Endothelial cell of umbilical vein (primary cell): ENCODE data around the gene HYAL1. TPM values are rescaled to one million over a fixed set of nuclear protein-coding genes. Genes with fewer than 3 reads are reported as not detected.

Experiments
- BruUV-seq: library from RNA; stranded (reverse); fragments of 400-500 nt; replicated peaks from 2 replicates; lab custom pipeline; 2021; lab: Mats Ljungman, UMichigan
- CTCF ChIA-PET: fragments of 300-600, 350-600 bp; sonication (Branson Sonifier 250); formaldehyde crosslinking; loops from one replicate; lab custom pipeline; 2021; ENCODE audit warnings: antibody characterized with exemption, inconsistent platforms; lab: Charles Lee
- POLR2A ChIA-PET: fragments of 300-600, 350-600 bp; sonication (Branson Sonifier 250); formaldehyde crosslinking; loops from one replicate; lab custom pipeline; 2021; ENCODE audit warnings: antibody characterized with exemption, inconsistent platforms; lab: Charles Lee
- DNase-seq: peaks from one replicate; pipeline ENCODE4 v3.0.0-alpha.2; 2011; ENCODE audit warnings: low read depth, low spot score
- FAIRE-seq: peaks from 2 replicates; lab custom pipeline; 2011; peaks lifted over from hg19 to GRCh38; lab: Jason Lieb, UNC
- H2AFZ ChIP-seq: 2 replicates; pipeline ENCODE4 v1.6.0; 2012; ENCODE audit warnings: low read depth, low read length, control low read depth, inconsistent platforms
- H3K27ac ChIP-seq: 2 replicates; pipeline ENCODE4 v1.5.1; 2011; ENCODE audit warnings: low read depth, mild to moderate bottlenecking, control low read depth, low read length, moderate library complexity; ENCODE audit not compliant: insufficient read depth
- H3K27me3 ChIP-seq, 2 experiments: 2 replicates each; pipeline versions ENCODE4 v1.6.0 to v1.6.1; 2011; ENCODE audit warnings: low read length in 2 of 2, mixed read lengths in 1 of 2; ENCODE audit not compliant: control insufficient read depth in 2 of 2, insufficient read depth in 2 of 2
- H3K36me3 ChIP-seq, 2 experiments: 2 replicates in 1 of 2; 3 replicates in 1 of 2; pipeline ENCODE4 v1.5.1; 2011; ENCODE audit warnings: low read length in 2 of 2, mild to moderate bottlenecking in 1 of 2, moderate library complexity in 1 of 2; ENCODE audit not compliant: control insufficient read depth in 2 of 2, insufficient read depth in 2 of 2; ENCODE audit errors: extremely low read depth in 1 of 2
- H3K4me1 ChIP-seq: 3 replicates; pipeline ENCODE4 v1.5.1; 2011; ENCODE audit warnings: mild to moderate bottlenecking, low read length; ENCODE audit not compliant: control insufficient read depth, insufficient read depth; ENCODE audit errors: extremely low read depth
- H3K4me2 ChIP-seq: 2 replicates; pipeline ENCODE4 v1.6.1; 2011; ENCODE audit warnings: low read length, control low read depth, mixed read lengths; ENCODE audit not compliant: insufficient read depth
- H3K4me3 ChIP-seq, 3 experiments: fragments of 200-600 bp in 1 of 3; sonication (generic), shearing (Covaris generic) in 1 of 3; replicated peaks in 1 of 3; 2 replicates each; pipeline ENCODE4 v1.5.1; 2011 to 2016; ENCODE audit warnings: control low read depth in 3 of 3, low read length in 3 of 3, mild to moderate bottlenecking in 2 of 3, inconsistent platforms in 1 of 3, low read depth in 1 of 3, moderate library complexity in 1 of 3; ENCODE audit not compliant: insufficient read depth in 1 of 3
- H3K79me2 ChIP-seq: 2 replicates; pipeline ENCODE4 v1.6.0; 2012; ENCODE audit warnings: low read length, inconsistent platforms; ENCODE audit not compliant: control insufficient read depth, insufficient read depth
- H3K9ac ChIP-seq: replicated peaks from 2 replicates; pipeline ENCODE3; 2011; ENCODE audit warnings: low read length, control low read depth; ENCODE audit not compliant: insufficient read depth; ENCODE audit errors: extremely low read depth
- H3K9me1 ChIP-seq: replicated peaks from 3 replicates; pipeline ENCODE4 v1.6.0; 2011; ENCODE audit warnings: mild to moderate bottlenecking, low read length; ENCODE audit not compliant: control insufficient read depth, insufficient read depth; ENCODE audit errors: extremely low read depth
- H3K9me3 ChIP-seq: replicated peaks from 2 replicates; pipeline ENCODE4 v1.5.1; 2012; ENCODE audit warnings: low read length, inconsistent platforms; ENCODE audit not compliant: control insufficient read depth, insufficient read depth
- H4K20me1 ChIP-seq: replicated peaks from 2 replicates; pipeline ENCODE3; 2011; ENCODE audit warnings: mild to moderate bottlenecking, low read length; ENCODE audit not compliant: control insufficient read depth, insufficient read depth; ENCODE audit errors: extremely low read depth
- EZH2 ChIP-seq: IDR thresholded peaks from 2 replicates; pipeline ENCODE4 v1.6.1; 2012; ENCODE audit warnings: borderline replicate concordance, low read depth, mild to moderate bottlenecking, moderate library complexity, low read length, inconsistent platforms; ENCODE audit not compliant: severe bottlenecking
- FOS ChIP-seq: IDR thresholded peaks from 2 replicates; pipeline ENCODE4 v1.6.1; 2011; ENCODE audit warnings: mild to moderate bottlenecking, low read length, moderate library complexity, borderline replicate concordance; ENCODE audit not compliant: insufficient read depth
- GATA2 ChIP-seq: IDR thresholded peaks from 2 replicates; pipeline ENCODE4 v1.7.0; 2011; ENCODE audit warnings: low read depth, mild to moderate bottlenecking, moderate library complexity, mixed read lengths, low read length; ENCODE audit not compliant: insufficient read length, insufficient read depth
- JUN ChIP-seq: IDR thresholded peaks from 2 replicates; pipeline ENCODE4 v1.6.1; 2011; ENCODE audit warnings: borderline replicate concordance, low read depth; ENCODE audit not compliant: insufficient read length, insufficient read depth
- MYC ChIP-seq: IDR thresholded peaks from one replicate; pipeline ENCODE4 v1.6.1; 2011; ENCODE audit warnings: mild to moderate bottlenecking, low read depth, low read length
- POLR2A ChIP-seq: IDR thresholded peaks from 2 replicates; pipeline ENCODE4 v1.6.1; 2012; ENCODE audit warnings: low read depth, mild to moderate bottlenecking, control low read depth, low read length
- POLR2AphosphoS5 ChIP-seq: IDR thresholded peaks from 2 replicates; pipeline ENCODE4 v1.6.1; 2012; ENCODE audit warnings: low read depth, mild to moderate bottlenecking, control low read depth, low read length, moderate library complexity; ENCODE audit not compliant: insufficient read depth
- dilution Hi-C: fragments of 300-500 bp; cut with MboI; formaldehyde crosslinking; loops from one replicate; pipeline ENCODE4 v1.15.0; 2019; ENCODE audit warnings: low sequenced_read_pairs; ENCODE audit not compliant: extremely low pct_ligation_motif_present
- intact Hi-C: fragments of 100-400 bp; cut with micrococcal nuclease; formaldehyde crosslinking; loops from one replicate; pipeline ENCODE4 v1.10.0; 2022
- polyA plus RNA-seq, 4 experiments: library from polyadenylated mRNA; depleted of rRNA in 3 of 4; stranded (reverse) in 3 of 4; unstranded in 1 of 4; fragments of >200 nt; gene quantifications; 2 replicates each; pipeline versions ENCODE4 v1.2.1 to v1.2.3, GENCODE V29; 2011 to 2012; ENCODE audit warnings: missing spikeins in 1 of 4
- total RNA-seq: library from RNA; stranded (reverse); gene quantifications from 2 replicates; pipeline ENCODE4 v1.2.3, GENCODE V29; 2021
- TF ChIP-seq, protein P1 (sequence below): IDR thresholded peaks from 2 replicates; pipeline ENCODE4 v1.6.1; 2011; ENCODE audit not compliant: insufficient read depth, insufficient read length
- TF ChIP-seq, protein P2 (sequence below), 2 donors: IDR thresholded peaks; 1 replicate in 1 of 2; 2 replicates in 1 of 2; pipeline ENCODE4 v1.5.1; 2011; ENCODE audit warnings: low read length in 2 of 2, mild to moderate bottlenecking in 2 of 2, moderate library complexity in 2 of 2, control low read depth in 1 of 2, inconsistent platforms in 1 of 2, low read depth in 1 of 2; ENCODE audit not compliant: insufficient read depth in 1 of 2; ENCODE audit errors: extremely low read depth in 1 of 2

The HYAL1 gene
- total and polyA plus RNA-seq, 2 donors (not counting 3 experiments of a cell fraction or from before 2014, with no cell fraction given): 2.2 to 3.3 TPM

DNA sequence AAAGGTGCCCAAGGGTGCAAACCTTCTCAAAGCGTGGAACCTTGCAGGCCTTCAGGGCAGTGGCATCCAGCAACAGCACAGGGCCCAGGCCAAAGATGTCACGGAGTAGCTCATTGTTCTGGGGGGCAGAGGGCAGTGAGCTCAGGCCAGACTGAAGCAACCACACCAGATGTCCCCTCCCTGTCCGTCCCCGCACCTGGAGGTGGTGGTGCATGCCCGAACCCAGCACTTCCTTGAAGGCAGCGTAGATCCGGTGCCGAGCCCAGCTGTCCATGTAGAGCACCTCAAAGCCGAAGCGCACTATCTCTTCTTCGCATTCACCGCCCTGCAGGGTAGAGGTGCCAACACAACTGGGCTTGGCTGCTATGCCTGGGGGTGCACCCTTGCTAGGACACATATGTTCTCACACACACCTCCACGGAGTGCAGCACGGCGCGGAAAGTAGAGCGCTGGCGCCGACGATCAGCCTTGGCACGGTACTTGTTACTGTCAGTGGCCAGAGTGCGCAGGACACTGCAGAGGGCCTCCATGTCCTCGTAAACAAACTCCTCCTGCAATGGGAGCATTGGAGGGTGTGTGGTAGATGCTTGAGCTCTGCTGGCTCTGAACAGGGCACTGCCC, 14.9 kb downstream of the HYAL1 start:
- BruUV-seq: no TSS peak
- CTCF ChIA-PET: interaction anchor here (0.8 kb wide), 1 partner anchor 9 kb away, joined by 3 read pairs; no protein-coding TSS in a partner anchor
- Histone ChIP-seq H3K79me2 (peaks cover 27% of the 10 kb centered on the region), H3K9ac (no peak overlapping the region), H3K9me3 (no peaks in the 10 kb centered on the region), H3K27me3 (no peaks in the 10 kb centered on the region), H3K9me1 (no peaks in the 10 kb centered on the region), H3K4me1 (peaks cover 11% of the 10 kb centered on the region), H3K27ac (no peak overlapping the region), H3K4me3 (no peak overlapping the region), H2AFZ (no peak overlapping the region), H4K20me1 (no peaks in the 10 kb centered on the region), H3K4me2 (no peak overlapping the region), H3K36me3 (peaks cover 3 to 35% of the 10 kb centered on the region in 2 experiments)
- intact Hi-C loops: no loop called here
- POLR2A ChIA-PET: no interaction called here
- DNase-seq: no peak
- no peak for FAIRE-seq
- TF ChIP-seq JUN (no peak), GATA2 (no peak), FOS (no peak), POLR2A (no peak), EZH2 (no peak), MYC (no peak), POLR2AphosphoS5 (no peak)
- TF ChIP-seq, protein P1, sequence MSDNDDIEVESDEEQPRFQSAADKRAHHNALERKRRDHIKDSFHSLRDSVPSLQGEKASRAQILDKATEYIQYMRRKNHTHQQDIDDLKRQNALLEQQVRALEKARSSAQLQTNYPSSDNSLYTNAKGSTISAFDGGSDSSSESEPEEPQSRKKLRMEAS: no peak
- TF ChIP-seq, protein P2, sequence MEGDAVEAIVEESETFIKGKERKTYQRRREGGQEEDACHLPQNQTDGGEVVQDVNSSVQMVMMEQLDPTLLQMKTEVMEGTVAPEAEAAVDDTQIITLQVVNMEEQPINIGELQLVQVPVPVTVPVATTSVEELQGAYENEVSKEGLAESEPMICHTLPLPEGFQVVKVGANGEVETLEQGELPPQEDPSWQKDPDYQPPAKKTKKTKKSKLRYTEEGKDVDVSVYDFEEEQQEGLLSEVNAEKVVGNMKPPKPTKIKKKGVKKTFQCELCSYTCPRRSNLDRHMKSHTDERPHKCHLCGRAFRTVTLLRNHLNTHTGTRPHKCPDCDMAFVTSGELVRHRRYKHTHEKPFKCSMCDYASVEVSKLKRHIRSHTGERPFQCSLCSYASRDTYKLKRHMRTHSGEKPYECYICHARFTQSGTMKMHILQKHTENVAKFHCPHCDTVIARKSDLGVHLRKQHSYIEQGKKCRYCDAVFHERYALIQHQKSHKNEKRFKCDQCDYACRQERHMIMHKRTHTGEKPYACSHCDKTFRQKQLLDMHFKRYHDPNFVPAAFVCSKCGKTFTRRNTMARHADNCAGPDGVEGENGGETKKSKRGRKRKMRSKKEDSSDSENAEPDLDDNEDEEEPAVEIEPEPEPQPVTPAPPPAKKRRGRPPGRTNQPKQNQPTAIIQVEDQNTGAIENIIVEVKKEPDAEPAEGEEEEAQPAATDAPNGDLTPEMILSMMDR (IDR thresholded peaks at IDR 0.05; ENCODE audit: extremely low read depth in 1 of 2, insufficient read depth in 1 of 2, low read depth in 1 of 2, low read length in 2 of 2): no peak
- dilution Hi-C loops: no loop called here
